ENCODE results near the gene CDH15. TPM values are rescaled to one million over a fixed set of nuclear protein-coding genes. Genes with fewer than 3 reads are reported as not detected.

CDH15 gene
- total and polyA plus RNA-seq, 8 donors, result 0.29 to 4.2 (median 0.43) TPM

GRCh38 chr16:89174055-89174827, 2.7 kb downstream of the CDH15 start:
- Histone ChIP-seq H3K9me3 (no peaks in the 10 kb centered on the region), H3K4me3 (no peak overlapping the region), H3K36me3 (no peaks in the 10 kb centered on the region), H3K27me3 (peaks cover 0 to 89% of the 10 kb centered on the region in 2 donors), H3K4me1 (peaks cover 10 to 17% of the 10 kb centered on the region in 2 donors), H3K27ac (no peak overlapping the region)
- DNase-seq, result no peak
- intact Hi-C loops (cut with DNase I), result no loop called here
- TF ChIP-seq, protein P1, sequence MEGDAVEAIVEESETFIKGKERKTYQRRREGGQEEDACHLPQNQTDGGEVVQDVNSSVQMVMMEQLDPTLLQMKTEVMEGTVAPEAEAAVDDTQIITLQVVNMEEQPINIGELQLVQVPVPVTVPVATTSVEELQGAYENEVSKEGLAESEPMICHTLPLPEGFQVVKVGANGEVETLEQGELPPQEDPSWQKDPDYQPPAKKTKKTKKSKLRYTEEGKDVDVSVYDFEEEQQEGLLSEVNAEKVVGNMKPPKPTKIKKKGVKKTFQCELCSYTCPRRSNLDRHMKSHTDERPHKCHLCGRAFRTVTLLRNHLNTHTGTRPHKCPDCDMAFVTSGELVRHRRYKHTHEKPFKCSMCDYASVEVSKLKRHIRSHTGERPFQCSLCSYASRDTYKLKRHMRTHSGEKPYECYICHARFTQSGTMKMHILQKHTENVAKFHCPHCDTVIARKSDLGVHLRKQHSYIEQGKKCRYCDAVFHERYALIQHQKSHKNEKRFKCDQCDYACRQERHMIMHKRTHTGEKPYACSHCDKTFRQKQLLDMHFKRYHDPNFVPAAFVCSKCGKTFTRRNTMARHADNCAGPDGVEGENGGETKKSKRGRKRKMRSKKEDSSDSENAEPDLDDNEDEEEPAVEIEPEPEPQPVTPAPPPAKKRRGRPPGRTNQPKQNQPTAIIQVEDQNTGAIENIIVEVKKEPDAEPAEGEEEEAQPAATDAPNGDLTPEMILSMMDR (IDR thresholded peaks at IDR 0.05), result no peak
- no peak for ATAC-seq

DNA sequence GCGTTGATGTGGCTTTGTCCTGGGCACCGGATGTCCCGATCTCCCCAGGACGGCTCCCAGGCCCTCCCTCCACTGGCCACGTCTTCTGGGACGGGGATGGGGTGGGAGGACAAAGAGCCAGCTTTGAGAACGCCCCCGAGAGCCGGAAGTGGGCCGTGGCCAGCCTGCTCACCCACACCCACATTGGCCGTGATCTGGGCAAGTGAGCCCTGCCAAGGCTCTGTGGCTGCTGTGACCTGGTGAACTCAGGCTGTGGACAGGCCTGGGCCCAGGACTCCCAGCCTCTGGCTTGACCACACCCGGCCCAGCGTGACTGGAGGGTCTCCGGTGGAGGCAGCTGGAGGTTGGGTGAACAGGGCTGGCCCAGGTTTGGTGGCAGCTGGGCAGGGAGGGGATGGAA, 3.3 kb downstream of the CDH15 start:
- Histone ChIP-seq H3K27ac (no peak overlapping the region), H3K9me3 (no peaks in the 10 kb centered on the region), H3K27me3 (peaks cover 0 to 89% of the 10 kb centered on the region in 2 donors), H3K36me3 (no peaks in the 10 kb centered on the region), H3K4me3 (no peak overlapping the region), H3K4me1 (peaks cover 10 to 17% of the 10 kb centered on the region in 2 donors)
- TF ChIP-seq, protein P1 (IDR thresholded peaks at IDR 0.05), result no peak
- intact Hi-C loops (cut with DNase I), result no loop called here
- ATAC-seq, result no peak
- DNase-seq, result no peak

DNA sequence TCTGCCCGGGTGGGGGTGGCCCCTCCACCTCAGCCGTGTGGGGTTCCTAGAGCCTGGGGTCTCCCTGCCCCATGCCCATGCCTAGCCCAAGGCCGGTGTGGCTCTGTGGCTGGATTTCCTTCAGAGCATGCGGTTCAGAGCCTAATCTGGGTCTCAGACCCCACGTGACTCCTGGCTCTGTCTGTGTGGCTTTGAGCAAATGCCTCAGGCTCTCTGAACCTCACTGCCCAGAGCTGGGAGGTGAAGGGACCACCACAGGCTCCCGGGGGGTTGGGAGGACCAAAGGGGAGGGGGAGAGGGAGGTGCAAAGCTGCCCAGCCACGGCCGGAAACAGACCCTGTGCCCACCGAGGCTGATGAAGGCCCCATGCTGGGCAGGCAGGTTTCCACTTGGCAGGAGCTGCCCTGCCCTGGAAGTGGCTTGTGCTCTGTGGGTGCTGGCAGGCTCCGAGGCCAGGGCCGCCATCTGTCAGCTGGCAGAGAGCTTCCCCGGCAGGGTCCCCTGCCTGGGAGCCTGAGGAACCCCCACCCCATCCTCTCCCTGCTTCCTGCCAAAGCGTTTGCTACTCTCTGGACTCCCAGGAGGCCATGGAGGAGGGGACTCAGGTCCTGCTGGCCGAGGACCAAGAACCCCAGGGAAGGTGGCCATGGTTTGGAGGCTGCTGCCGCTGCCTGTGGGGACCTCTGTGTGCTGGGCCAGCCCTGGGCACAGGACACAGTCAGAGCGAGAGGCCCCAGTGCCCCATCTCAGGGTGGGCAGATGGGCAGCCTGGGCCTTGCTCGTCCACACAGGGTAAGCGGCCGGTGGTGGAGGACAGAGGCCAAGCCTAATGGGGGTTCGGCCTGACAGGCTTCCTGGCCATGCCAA, 4.0 kb downstream of the CDH15 start:
- ATAC-seq (no peak), DNase-seq (no peak)
- Histone ChIP-seq H3K4me1 (peaks cover 10 to 14% of the 10 kb centered on the region in 2 donors), H3K9me3 (no peaks in the 10 kb centered on the region), H3K27ac (no peak overlapping the region), H3K36me3 (no peaks in the 10 kb centered on the region), H3K4me3 (no peak overlapping the region), H3K27me3 (peaks cover 0 to 89% of the 10 kb centered on the region in 2 donors)
- TF ChIP-seq, protein P1 (IDR thresholded peaks at IDR 0.05), result no peak
- intact Hi-C loops (cut with DNase I), result no loop called here

DNA sequence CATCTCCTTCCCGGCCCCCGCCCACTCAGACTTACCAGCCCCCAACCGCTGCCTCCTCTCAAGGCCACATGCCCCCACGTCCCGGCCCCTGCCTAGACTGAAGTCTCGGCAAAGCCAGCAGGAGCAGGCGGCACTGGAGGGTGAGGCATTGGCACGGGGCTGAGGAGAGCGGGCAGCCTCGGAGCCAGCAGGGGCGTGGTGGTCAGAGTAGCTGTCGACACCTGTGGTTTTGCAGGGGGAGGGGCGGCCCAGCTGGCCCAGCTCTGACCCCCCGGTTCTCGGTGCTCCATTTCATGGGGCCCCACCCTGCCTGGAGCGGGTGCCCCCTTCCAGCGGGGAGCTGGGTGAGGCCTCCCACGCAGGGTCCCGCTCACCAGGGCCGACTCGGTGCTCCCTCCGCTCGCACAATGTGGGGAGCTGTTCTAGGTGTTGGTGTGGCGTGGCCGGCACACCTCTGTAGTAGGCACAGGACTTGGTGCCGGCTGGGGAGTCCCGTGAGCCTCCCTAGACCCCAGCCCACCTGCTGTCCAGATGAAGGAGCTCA, 4.7 kb downstream of the CDH15 start:
- ATAC-seq (no peak), DNase-seq (no peak)
- no peak overlapping the region for H3K27ac ChIP-seq
- peaks cover 3 to 7% of the 10 kb centered on the region in 2 donors for H3K4me1 ChIP-seq
- no peak overlapping the region for H3K4me3 ChIP-seq
- H3K27me3 ChIP-seq, result peaks cover 0 to 88% of the 10 kb centered on the region in 2 donors
- TF ChIP-seq, protein P1 (IDR thresholded peaks at IDR 0.05), result no peak
- H3K9me3 ChIP-seq, result no peaks in the 10 kb centered on the region
- H3K36me3 ChIP-seq, result no peaks in the 10 kb centered on the region
- intact Hi-C loops (cut with DNase I), result no loop called here

GRCh38 chr16:89176717-89177116, 5.2 kb downstream of the CDH15 start:
- no peaks in the 10 kb centered on the region for H3K9me3 ChIP-seq
- no peak overlapping the region for H3K4me3 ChIP-seq
- H3K27me3 ChIP-seq, result peaks cover 0 to 89% of the 10 kb centered on the region in 2 donors
- TF ChIP-seq, protein P1 (IDR thresholded peaks at IDR 0.05), result no peak
- no peaks in the 10 kb centered on the region for H3K36me3 ChIP-seq
- DNase-seq (no peak), ATAC-seq (no peak)
- intact Hi-C loops (cut with DNase I), result no loop called here
- H3K4me1 ChIP-seq, result peaks cover 1 to 4% of the 10 kb centered on the region in 2 donors
- no peak overlapping the region for H3K27ac ChIP-seq

Data from left lung (tissue), 10 donors.